ENCODE measurements around the gene GAS1. TPM values are rescaled to one million over a fixed set of nuclear protein-coding genes. Genes with fewer than 3 reads are reported as not detected.

Gene GAS1
- total and polyA plus RNA-seq, 2 donors (not counting 1 experiment from before 2014, with no cell fraction given), result 0.06 to 0.39 TPM

DNA sequence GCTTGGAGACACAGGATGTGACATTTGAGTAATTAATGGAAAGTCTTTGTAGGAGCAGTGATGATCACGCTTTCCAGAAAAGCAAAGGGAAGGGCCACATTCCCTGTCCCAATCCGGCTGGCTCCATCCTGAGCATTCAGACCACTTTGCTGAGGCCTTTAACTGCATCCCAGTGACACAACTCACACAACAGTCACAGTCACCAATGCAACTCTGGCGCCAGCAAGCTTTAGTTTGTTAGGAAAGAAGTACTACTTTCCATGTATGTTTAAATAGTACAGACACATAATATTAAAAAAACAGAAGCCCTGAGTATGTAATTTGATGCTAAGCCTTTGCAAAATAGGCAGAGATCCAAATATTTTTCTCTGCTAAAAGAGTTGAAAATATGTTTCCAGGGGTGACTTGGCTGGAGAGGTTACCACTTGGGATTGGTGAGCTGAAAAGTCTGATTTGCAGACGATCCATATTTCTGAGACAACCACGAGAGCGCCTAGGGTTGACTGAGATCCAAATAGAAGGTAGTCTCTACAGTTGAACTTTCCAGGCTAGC is 31.7 kb upstream of the GAS1 start:
- peaks cover 0 to 2% (median 0%) of the 10 kb centered on the region in 4 experiments for H3K27me3 ChIP-seq (replicated peaks in 1 of 4; ENCODE audit: control extremely low read depth in 1 of 4, control insufficient read depth in 3 of 4, insufficient read depth in 4 of 4, low read length in 3 of 4)
- no peak overlapping the region for H3K27ac ChIP-seq (ENCODE audit: low read length in 2 of 2)
- no peaks in the 10 kb centered on the region for H3K4me1 ChIP-seq (ENCODE audit: control insufficient read depth in 2 of 2, insufficient read depth in 2 of 2, low read length in 2 of 2)
- no peaks in the 10 kb centered on the region for H3K79me2 ChIP-seq (ENCODE audit: control insufficient read depth, insufficient read depth, low read length)
- H3K27ac Mint-ChIP-seq, result no peak overlapping the region
- ATAC-seq (ENCODE audit: low read depth) (no peak), DNase-seq (no peak)
- ChIA-PET POLR2A (no interaction called here), CTCF (no interaction called here)
- H3K4me1 Mint-ChIP-seq, result no peaks in the 10 kb centered on the region
- no peak overlapping the region for H2AFZ ChIP-seq (ENCODE audit: insufficient read depth, low read depth, low read length, poor library complexity, severe bottlenecking)
- no peaks in the 10 kb centered on the region for H3K36me3 ChIP-seq (replicated peaks in 1 of 2; ENCODE audit: control extremely low read depth in 1 of 2, control insufficient read depth in 1 of 2, extremely low read depth in 1 of 2, insufficient read depth in 2 of 2, low read length in 1 of 2)
- no peaks in the 10 kb centered on the region for H3K9me3 Mint-ChIP-seq (ENCODE audit: insufficient read depth)
- no peaks in the 10 kb centered on the region for H4K20me1 ChIP-seq (ENCODE audit: control insufficient read depth, insufficient read depth, low read length, poor library complexity, severe bottlenecking)
- 95% methylated on average over 3 of the region's 6 CpGs for WGBS (ENCODE audit: insufficient coverage)
- H3K9ac ChIP-seq (ENCODE audit: low read length), result no peak overlapping the region
- TF ChIP-seq EZH2 (IDR thresholded peaks at IDR 0.05; ENCODE audit: borderline replicate concordance, insufficient read depth, low read depth, low read length, poor library complexity, severe bottlenecking), result no peak
- TF ChIP-seq, protein P1, sequence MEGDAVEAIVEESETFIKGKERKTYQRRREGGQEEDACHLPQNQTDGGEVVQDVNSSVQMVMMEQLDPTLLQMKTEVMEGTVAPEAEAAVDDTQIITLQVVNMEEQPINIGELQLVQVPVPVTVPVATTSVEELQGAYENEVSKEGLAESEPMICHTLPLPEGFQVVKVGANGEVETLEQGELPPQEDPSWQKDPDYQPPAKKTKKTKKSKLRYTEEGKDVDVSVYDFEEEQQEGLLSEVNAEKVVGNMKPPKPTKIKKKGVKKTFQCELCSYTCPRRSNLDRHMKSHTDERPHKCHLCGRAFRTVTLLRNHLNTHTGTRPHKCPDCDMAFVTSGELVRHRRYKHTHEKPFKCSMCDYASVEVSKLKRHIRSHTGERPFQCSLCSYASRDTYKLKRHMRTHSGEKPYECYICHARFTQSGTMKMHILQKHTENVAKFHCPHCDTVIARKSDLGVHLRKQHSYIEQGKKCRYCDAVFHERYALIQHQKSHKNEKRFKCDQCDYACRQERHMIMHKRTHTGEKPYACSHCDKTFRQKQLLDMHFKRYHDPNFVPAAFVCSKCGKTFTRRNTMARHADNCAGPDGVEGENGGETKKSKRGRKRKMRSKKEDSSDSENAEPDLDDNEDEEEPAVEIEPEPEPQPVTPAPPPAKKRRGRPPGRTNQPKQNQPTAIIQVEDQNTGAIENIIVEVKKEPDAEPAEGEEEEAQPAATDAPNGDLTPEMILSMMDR (IDR thresholded peaks at IDR 0.05), result no peak
- no peak overlapping the region for H3K4me3 Mint-ChIP-seq
- no peaks in the 10 kb centered on the region for H3K9me3 ChIP-seq (ENCODE audit: control extremely low read depth in 1 of 3, control insufficient read depth in 2 of 3, insufficient read depth in 1 of 3, low read length in 2 of 3)
- intact Hi-C loops (cut with micrococcal nuclease), result no loop called here
- H3K4me2 ChIP-seq (replicated peaks; ENCODE audit: low read depth, low read length, poor library complexity, severe bottlenecking), result no peak overlapping the region
- H3K27me3 Mint-ChIP-seq, result peaks cover 8% of the 10 kb centered on the region
- no peak overlapping the region for H3K4me3 ChIP-seq (ENCODE audit: control extremely low read depth in 1 of 5, extremely low read depth in 1 of 5, insufficient read depth in 1 of 5, low read depth in 2 of 5, low read length in 4 of 5)

DNA sequence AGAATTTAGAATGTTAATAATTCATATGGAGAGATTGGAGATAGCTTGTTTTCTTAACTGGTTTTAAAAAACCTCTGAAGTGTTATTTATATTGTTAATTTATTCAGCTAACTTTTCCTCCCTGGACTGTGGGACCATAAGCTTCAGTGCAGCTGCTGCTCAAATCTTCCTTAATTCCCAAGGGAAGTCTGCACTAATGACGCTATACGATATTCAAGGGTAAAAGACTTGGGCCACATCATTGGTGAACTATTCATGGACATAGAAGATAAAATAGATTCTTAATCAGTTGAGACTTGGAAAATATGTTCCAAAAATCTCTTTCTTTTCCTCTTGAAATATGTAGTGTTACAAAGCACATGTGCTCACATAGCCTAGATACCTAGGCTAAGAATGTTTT is 31.1 kb upstream of the GAS1 start:
- Histone ChIP-seq H3K9me3 (ENCODE audit: control extremely low read depth in 1 of 3, control insufficient read depth in 2 of 3, insufficient read depth in 1 of 3, low read length in 2 of 3) (no peaks in the 10 kb centered on the region), H3K4me3 (ENCODE audit: control extremely low read depth in 1 of 5, extremely low read depth in 1 of 5, insufficient read depth in 1 of 5, low read depth in 2 of 5, low read length in 4 of 5) (no peak overlapping the region), H3K36me3 (replicated peaks in 1 of 2; ENCODE audit: control extremely low read depth in 1 of 2, control insufficient read depth in 1 of 2, extremely low read depth in 1 of 2, insufficient read depth in 2 of 2, low read length in 1 of 2) (no peaks in the 10 kb centered on the region), H3K79me2 (ENCODE audit: control insufficient read depth, insufficient read depth, low read length) (no peaks in the 10 kb centered on the region), H3K27me3 (replicated peaks in 1 of 4; ENCODE audit: control extremely low read depth in 1 of 4, control insufficient read depth in 3 of 4, insufficient read depth in 4 of 4, low read length in 3 of 4) (peaks cover 0 to 2% (median 0%) of the 10 kb centered on the region in 4 experiments), H3K4me2 (replicated peaks; ENCODE audit: low read depth, low read length, poor library complexity, severe bottlenecking) (no peak overlapping the region), H3K27ac (ENCODE audit: low read length in 2 of 2) (no peak overlapping the region), H2AFZ (ENCODE audit: insufficient read depth, low read depth, low read length, poor library complexity, severe bottlenecking) (no peak overlapping the region), H4K20me1 (ENCODE audit: control insufficient read depth, insufficient read depth, low read length, poor library complexity, severe bottlenecking) (no peaks in the 10 kb centered on the region), H3K4me1 (ENCODE audit: control insufficient read depth in 2 of 2, insufficient read depth in 2 of 2, low read length in 2 of 2) (no peaks in the 10 kb centered on the region), H3K9ac (ENCODE audit: low read length) (no peak overlapping the region)
- TF ChIP-seq EZH2 (IDR thresholded peaks at IDR 0.05; ENCODE audit: borderline replicate concordance, insufficient read depth, low read depth, low read length, poor library complexity, severe bottlenecking), result no peak
- TF ChIP-seq, protein P1 (IDR thresholded peaks at IDR 0.05), result no peak
- ChIA-PET POLR2A (no interaction called here), CTCF (no interaction called here)
- no peak for ATAC-seq (ENCODE audit: low read depth)
- DNase-seq, result no peak
- WGBS (ENCODE audit: insufficient coverage), result no CpG with 5 or more reads among the region's 2 CpGs
- intact Hi-C loops (cut with micrococcal nuclease), result no loop called here
- H3K27ac Mint-ChIP-seq, result no peak overlapping the region
- H3K27me3 Mint-ChIP-seq, result peaks cover 8% of the 10 kb centered on the region
- H3K9me3 Mint-ChIP-seq (ENCODE audit: insufficient read depth), result no peaks in the 10 kb centered on the region
- H3K4me1 Mint-ChIP-seq, result no peaks in the 10 kb centered on the region
- H3K4me3 Mint-ChIP-seq, result no peak overlapping the region

Measured in B cell (primary cell).